Stimulated activated memory B cell treated with anti-CD40 and anti-IgM and Interleukin-4, amounts not matched to agents 10 μg/mL and 1 μg/mL and 100 μg/mL, for 72 hours (primary cell): ENCODE results near the gene MYO5C.

Experiments used
- ATAC-seq: fragments of 150-1000 bp; cut with Tn5 transposase; 2 replicates; pipeline ENCODE4 v1.10.0; 2021
- H3K27ac Mint-ChIP-seq: one replicate; pipeline ENCODE4 v1.8.0; 2022; ENCODE audit warnings: mild to moderate bottlenecking, mixed read lengths
- H3K27me3 Mint-ChIP-seq: one replicate; pipeline ENCODE4 v1.8.0; 2022; ENCODE audit warnings: mixed read lengths
- H3K36me3 Mint-ChIP-seq: one replicate; pipeline ENCODE4 v1.8.0; 2022; ENCODE audit warnings: mixed read lengths
- H3K4me1 Mint-ChIP-seq: one replicate; pipeline ENCODE4 v1.8.0; 2022; ENCODE audit warnings: mixed read lengths
- H3K4me3 Mint-ChIP-seq: one replicate; pipeline ENCODE4 v1.8.0; 2022; ENCODE audit warnings: mild to moderate bottlenecking, moderate library complexity, mixed read lengths
- H3K9me3 Mint-ChIP-seq: one replicate; pipeline ENCODE4 v1.8.0; 2022; ENCODE audit warnings: mixed read lengths

Gene MYO5C

DNA sequence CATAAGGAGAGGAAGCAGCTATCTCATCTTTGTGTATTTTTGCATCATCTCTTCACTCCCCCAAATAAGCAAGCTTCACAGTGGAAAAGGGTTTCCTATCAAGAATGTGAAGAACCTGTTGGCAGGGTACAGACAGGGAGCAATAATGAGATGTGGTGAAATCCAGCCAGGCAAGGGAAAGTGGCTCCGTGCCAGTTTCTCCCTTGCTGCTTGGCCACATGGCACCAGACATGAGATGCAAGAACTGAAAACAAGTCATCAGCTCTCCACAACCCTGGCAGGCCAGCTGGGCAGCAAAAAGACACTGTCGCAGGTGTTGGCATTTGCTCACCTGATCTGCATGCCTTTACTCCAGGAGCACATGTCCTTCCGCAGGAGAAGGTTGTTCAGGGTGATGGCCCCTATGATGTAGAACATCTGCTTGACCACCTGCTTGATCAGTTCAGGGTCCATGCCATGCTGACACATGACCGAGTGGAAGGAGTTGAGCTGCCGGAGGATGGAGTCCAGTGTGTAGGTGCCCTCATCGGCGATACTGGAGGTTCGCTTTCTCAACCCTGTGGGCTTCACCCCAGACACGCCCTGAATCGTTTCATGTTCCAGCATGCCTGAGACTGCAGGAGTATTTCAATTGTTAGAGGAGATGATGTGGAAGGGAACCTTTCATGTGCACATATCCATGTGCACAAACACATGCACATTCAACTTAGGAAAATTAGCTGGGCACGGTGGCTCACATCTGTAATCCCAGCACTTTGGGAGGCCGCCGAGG lies 23.3 kb upstream of the MYO5C start:
- no peak for ATAC-seq
- H3K27me3 Mint-ChIP-seq, result no peaks in the 10 kb centered on the region
- no peaks in the 10 kb centered on the region for H3K9me3 Mint-ChIP-seq
- H3K4me3 Mint-ChIP-seq, result no peak overlapping the region
- no peaks in the 10 kb centered on the region for H3K4me1 Mint-ChIP-seq
- H3K36me3 Mint-ChIP-seq, result peaks cover 57% of the 10 kb centered on the region
- H3K27ac Mint-ChIP-seq, result no peak overlapping the region

DNA sequence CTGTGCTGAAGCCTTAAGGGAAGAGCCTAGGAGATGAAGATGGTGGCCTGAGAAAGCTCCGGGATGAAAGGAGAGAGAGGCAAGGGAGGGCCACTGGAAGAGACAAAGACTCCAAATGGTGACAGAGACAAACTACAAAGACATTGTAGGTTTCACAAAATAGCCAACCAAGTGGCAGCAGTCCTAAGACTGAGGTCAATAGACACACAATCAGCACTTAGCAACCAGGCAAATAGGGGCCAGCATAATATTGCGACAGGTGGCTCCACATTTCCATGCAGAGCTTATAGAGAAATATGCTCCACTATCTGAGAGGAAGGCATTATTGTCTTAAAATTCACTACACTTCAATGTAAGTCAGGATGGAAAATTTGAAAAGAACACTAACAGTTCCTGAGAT lies 22.1 kb upstream of the MYO5C start:
- Mint-ChIP-seq H3K4me1 (no peaks in the 10 kb centered on the region), H3K9me3 (no peaks in the 10 kb centered on the region), H3K36me3 (peaks cover 64% of the 10 kb centered on the region), H3K4me3 (no peak overlapping the region), H3K27ac (no peak overlapping the region), H3K27me3 (no peaks in the 10 kb centered on the region)
- no peak for ATAC-seq

GRCh38 chr15:52317022-52317421 lies 21.4 kb upstream of the MYO5C start:
- Mint-ChIP-seq H3K4me1 (no peaks in the 10 kb centered on the region), H3K27ac (no peak overlapping the region), H3K27me3 (no peaks in the 10 kb centered on the region), H3K9me3 (no peaks in the 10 kb centered on the region), H3K4me3 (no peak overlapping the region), H3K36me3 (peaks cover 62% of the 10 kb centered on the region)
- ATAC-seq, result no peak

DNA sequence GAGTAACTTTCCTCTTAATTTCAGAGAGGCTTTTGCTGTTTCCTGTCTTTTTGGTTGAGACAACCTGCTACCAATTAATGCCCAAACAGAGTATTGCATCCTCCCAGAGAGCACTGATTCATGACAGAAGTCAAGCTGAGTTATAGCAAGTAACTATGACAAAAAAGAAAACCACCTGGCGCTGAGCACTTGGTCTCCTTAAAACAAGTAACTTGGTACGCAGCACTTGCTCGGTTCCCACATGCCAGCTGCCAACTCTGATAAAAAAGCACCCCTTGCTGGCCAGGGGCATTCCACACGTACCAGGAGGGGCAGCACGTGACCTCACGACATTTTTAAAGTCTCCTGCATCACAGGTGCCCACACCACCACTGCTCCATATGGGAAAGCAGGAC lies 13.5 kb upstream of the MYO5C start:
- H3K9me3 Mint-ChIP-seq, result no peaks in the 10 kb centered on the region
- peaks cover 35% of the 10 kb centered on the region for H3K36me3 Mint-ChIP-seq
- peak; percentile 89 for ATAC-seq
- no peaks in the 10 kb centered on the region for H3K27me3 Mint-ChIP-seq
- H3K27ac Mint-ChIP-seq, result peak overlapping the region; percentile 88
- H3K4me3 Mint-ChIP-seq, result peak overlapping the region; percentile 68
- peaks cover 23% of the 10 kb centered on the region for H3K4me1 Mint-ChIP-seq

DNA sequence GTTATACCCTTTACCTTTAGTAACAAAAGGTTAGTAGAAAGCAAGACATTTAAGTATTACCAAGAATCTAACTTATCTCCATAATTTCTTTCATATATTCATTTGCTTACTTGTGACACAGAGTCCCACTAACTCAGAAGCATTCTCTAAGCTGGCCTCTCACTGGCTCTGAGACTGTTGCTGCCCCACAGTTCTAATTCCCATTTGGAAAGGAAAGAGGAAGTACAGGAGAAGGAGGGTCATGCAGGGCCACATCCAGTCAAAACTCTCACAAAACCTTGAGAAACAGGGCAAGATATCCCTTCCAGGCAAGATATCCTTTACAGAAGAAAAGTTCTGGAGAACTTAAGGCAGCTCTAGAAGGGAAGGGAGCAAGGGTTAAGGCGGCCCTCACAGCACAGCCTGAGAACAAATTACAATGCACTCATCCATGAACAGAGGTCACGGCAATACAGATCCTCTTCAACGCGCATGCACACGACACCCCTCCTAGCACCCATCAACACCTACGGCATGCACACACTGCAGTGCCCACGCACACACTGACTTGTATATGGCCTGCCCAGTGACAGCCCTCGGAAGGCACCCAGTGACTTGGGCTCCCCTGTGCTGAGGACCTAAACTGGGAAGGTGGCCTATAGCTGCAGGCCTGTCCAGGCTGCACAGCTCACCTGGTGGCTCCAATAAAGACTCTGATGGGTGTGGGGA lies 13.0 kb upstream of the MYO5C start:
- Mint-ChIP-seq H3K27me3 (no peaks in the 10 kb centered on the region), H3K27ac (peak overlapping the region; percentile 88), H3K9me3 (no peaks in the 10 kb centered on the region), H3K4me3 (peak overlapping the region; percentile 68), H3K36me3 (peaks cover 30% of the 10 kb centered on the region), H3K4me1 (peaks cover 28% of the 10 kb centered on the region)
- peak; percentile 92 for ATAC-seq

DNA sequence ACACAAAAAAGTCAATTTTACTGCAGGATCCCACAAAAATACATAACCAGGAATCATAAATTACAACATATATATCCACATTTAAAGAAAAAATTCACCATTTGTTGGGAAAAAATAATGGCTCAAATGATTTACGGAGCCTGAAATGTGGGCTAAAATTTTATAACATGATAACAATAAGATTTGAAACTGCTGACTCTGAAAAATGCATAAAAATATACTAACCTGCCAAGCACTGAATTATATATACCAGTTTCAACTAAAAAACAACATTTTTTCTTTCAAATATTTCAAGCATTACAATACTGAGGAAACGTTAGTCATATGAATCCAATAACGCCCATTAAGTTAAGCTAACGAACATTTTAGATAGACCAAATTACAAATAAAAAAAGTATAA lies 12.2 kb upstream of the MYO5C start:
- Mint-ChIP-seq H3K4me3 (no peak overlapping the region), H3K27me3 (no peaks in the 10 kb centered on the region), H3K27ac (peak overlapping the region; percentile 88), H3K4me1 (peaks cover 34% of the 10 kb centered on the region), H3K36me3 (peaks cover 22% of the 10 kb centered on the region), H3K9me3 (no peaks in the 10 kb centered on the region)
- ATAC-seq, result no peak

DNA sequence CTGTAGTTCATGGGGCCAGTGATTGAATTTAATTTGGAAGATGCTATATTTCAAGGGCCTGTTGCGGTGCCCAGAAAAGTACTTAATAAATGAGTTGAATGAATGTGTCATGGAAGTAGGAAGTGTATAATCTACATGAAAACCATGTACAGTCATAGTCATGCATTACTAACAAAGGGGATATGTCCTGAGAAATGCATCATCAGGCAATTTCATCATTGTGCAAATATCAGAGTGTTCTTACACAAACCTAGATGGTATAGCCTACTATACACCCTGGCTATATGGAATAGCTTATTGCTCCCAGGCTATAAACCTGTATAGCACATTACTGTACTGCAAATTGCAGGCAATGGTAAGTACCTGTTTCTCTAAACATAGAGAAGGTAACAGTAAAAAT lies 10.7 kb upstream of the MYO5C start:
- Mint-ChIP-seq H3K9me3 (no peaks in the 10 kb centered on the region), H3K4me3 (no peak overlapping the region), H3K4me1 (peaks cover 34% of the 10 kb centered on the region), H3K27ac (no peak overlapping the region), H3K36me3 (peaks cover 20% of the 10 kb centered on the region), H3K27me3 (no peaks in the 10 kb centered on the region)
- no peak for ATAC-seq

- no peak for ATAC-seq
- Mint-ChIP-seq H3K4me3 (no peak overlapping the region), H3K4me1 (peaks cover 13% of the 10 kb centered on the region), H3K27me3 (no peaks in the 10 kb centered on the region), H3K27ac (no peak overlapping the region), H3K36me3 (peaks cover 17% of the 10 kb centered on the region), H3K9me3 (no peaks in the 10 kb centered on the region)
Measured at GRCh38 chr15:52303093-52303772, 7.6 kb upstream of the MYO5C start.

- Mint-ChIP-seq H3K36me3 (peaks cover 17% of the 10 kb centered on the region), H3K9me3 (no peaks in the 10 kb centered on the region), H3K27me3 (no peaks in the 10 kb centered on the region), H3K4me3 (no peak overlapping the region), H3K27ac (no peak overlapping the region), H3K4me1 (peaks cover 12% of the 10 kb centered on the region)
- no peak for ATAC-seq
Measured at GRCh38 chr15:52301265-52301847, 5.8 kb upstream of the MYO5C start.

GRCh38 chr15:52294881-52295420 lies 653 bp downstream of the MYO5C start:
- Mint-ChIP-seq H3K9me3 (no peaks in the 10 kb centered on the region), H3K4me3 (peak overlapping the region; percentile 52), H3K27me3 (peaks cover 20% of the 10 kb centered on the region), H3K4me1 (peaks cover 44% of the 10 kb centered on the region), H3K27ac (no peak overlapping the region), H3K36me3 (no peaks in the 10 kb centered on the region)
- ATAC-seq, result peak; percentile 31

GRCh38 chr15:52292780-52293392 lies 2.7 kb downstream of the MYO5C start:
- Mint-ChIP-seq H3K4me1 (peaks cover 53% of the 10 kb centered on the region), H3K27me3 (peaks cover 20% of the 10 kb centered on the region), H3K27ac (peak overlapping the region; percentile 69), H3K36me3 (peaks cover 4% of the 10 kb centered on the region), H3K9me3 (no peaks in the 10 kb centered on the region), H3K4me3 (no peak overlapping the region)
- no peak for ATAC-seq

- H3K27ac Mint-ChIP-seq, result peak overlapping the region; percentile 69
- peaks cover 20% of the 10 kb centered on the region for H3K27me3 Mint-ChIP-seq
- H3K36me3 Mint-ChIP-seq, result peaks cover 4% of the 10 kb centered on the region
- H3K4me1 Mint-ChIP-seq, result peaks cover 53% of the 10 kb centered on the region
- peak; percentile 50 for ATAC-seq
- no peaks in the 10 kb centered on the region for H3K9me3 Mint-ChIP-seq
- H3K4me3 Mint-ChIP-seq, result no peak overlapping the region
Measured at GRCh38 chr15:52291204-52291603, 4.4 kb downstream of the MYO5C start.

DNA sequence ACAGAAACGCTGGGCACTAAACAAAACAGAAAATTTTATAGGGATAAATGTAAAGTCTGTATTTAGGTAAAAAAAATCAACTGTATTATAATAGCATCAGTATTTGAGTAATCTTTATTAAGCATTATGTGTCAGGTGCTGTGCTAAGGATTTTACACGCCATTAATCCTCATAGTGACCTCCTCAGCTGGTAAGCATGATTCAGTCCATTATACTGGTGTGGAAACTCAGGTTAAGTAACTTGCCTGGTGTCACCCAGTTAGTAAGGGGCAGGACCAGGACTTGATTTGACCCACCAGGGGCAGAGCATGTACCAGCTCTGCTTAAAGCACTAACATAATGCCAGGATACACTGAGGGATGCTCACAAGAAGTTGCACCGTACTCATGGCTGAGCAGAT lies 4.8 kb downstream of the MYO5C start:
- Mint-ChIP-seq H3K36me3 (peaks cover 4% of the 10 kb centered on the region), H3K27me3 (peaks cover 20% of the 10 kb centered on the region), H3K4me1 (peaks cover 53% of the 10 kb centered on the region), H3K27ac (peak overlapping the region; percentile 69), H3K9me3 (no peaks in the 10 kb centered on the region), H3K4me3 (no peak overlapping the region)
- no peak for ATAC-seq

- no peak overlapping the region for H3K4me3 Mint-ChIP-seq
- peaks cover 20% of the 10 kb centered on the region for H3K27me3 Mint-ChIP-seq
- H3K27ac Mint-ChIP-seq, result peak overlapping the region; percentile 69
- no peaks in the 10 kb centered on the region for H3K9me3 Mint-ChIP-seq
- H3K36me3 Mint-ChIP-seq, result peaks cover 4% of the 10 kb centered on the region
- H3K4me1 Mint-ChIP-seq, result peaks cover 53% of the 10 kb centered on the region
- ATAC-seq, result peak; percentile 84
Measured at GRCh38 chr15:52290329-52290728, 5.3 kb downstream of the MYO5C start.

DNA sequence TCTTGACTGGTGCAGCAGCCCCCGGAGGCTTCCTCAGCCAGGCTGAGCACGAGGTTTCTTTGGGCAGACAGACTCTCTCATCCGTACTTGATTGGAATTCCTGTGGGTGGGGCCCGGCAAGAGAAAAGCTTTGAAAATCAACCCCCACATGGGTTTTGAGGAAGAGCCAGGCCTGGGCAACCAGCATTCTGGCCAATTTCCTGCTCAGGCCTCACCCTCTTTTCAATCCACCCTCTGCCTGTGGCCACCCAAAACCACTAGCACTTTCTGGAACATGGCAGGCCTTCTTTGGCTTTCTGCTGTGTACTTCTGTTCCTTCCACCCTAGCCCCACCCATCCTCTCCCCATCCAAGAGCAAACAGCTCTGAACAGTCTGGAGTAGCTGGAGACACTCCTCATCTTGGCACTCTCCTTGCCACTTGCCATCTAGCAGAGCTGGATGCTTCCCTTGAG lies 5.9 kb downstream of the MYO5C start:
- Mint-ChIP-seq H3K27me3 (peaks cover 17% of the 10 kb centered on the region), H3K4me1 (peaks cover 51% of the 10 kb centered on the region), H3K4me3 (no peak overlapping the region), H3K27ac (peak overlapping the region; percentile 69), H3K9me3 (no peaks in the 10 kb centered on the region), H3K36me3 (peaks cover 4% of the 10 kb centered on the region)
- no peak for ATAC-seq
